ENCODE measurements around the gene RFX8.
"Not testable (repeated sequence)": the region's sequence is repeated elsewhere in the genome, so short reads cannot be mapped to it uniquely, and the experiment has no call there.

RFX8 gene

DNA sequence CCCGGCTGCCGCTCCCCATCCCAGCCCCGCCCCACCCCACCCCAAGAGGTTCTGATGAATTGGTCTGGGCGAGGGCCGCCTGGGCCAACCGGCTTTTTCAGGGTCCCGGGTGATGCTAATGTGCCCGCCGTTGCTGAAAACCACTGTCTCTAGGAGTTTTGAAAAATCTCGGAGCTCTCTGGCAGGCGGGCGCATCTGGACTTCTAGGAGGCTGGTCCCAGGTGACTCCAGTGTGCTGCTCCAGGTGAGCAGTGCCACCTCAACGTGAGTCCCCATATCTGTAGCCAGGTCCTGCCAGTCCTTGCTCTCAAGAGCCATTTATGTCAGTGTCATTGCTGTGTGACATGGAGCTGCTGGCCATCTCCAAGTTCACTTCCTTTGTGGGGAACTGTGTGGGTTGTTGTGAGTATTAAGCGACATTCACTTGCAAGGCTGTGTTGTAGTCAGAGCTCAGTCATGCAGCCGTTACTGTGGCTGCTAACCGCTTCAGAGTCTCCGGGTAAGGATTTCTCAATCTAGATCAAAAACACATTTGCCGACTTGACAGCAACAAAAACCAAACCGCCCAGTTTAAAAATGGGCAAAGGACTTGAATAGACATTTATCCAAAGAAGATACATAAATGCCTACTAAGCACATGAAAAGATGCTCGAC lies at the start of gene RFX8:
TSS of gene RFX8 (minus strand) at position 382 of the 654 bp plus-strand sequence. CDS start 8,264 bp downstream, outside the sequence.
- DNase-seq = peak; percentile 62

DNA sequence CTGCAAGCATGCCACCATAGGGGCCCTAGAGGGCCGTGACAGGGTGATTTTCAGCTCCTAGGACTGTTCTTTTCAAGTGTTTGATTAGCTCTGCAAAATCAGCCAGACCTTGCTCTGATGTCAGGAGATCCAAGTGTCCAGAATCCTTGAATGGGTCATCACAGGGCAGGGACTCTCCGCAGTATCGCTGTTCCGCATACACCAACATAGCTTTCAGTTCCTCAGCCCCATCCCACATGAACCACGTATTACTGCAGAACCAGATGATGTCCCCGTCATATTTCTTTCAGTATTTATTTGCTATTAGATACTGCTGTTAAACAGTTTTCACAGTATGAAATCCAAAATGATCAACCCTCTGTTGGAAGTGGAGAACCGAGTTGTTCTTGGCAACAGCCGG lies 46.6 kb upstream of the RFX8 start:
- DNase-seq = no peak

DNA sequence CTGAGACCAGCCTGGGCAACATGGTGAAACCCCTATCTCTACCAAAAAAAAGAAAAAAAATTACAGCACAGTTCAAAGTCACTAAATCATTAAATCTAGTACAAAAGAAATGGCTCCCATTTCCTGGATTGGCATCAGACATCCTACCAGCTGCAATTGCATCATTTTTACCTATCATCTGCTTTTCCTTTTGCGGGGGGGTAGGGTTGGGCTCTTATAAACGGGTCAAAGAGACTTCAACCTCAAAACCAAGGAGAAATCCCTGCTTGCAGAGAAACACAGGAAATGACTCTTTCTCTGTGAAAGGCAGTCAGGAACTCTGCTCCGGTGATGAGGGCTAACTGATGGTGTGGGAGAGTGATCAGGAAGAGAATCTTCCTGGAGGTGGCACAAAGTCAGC lies 45.3 kb upstream of the RFX8 start:
- no peak for DNase-seq

DNA sequence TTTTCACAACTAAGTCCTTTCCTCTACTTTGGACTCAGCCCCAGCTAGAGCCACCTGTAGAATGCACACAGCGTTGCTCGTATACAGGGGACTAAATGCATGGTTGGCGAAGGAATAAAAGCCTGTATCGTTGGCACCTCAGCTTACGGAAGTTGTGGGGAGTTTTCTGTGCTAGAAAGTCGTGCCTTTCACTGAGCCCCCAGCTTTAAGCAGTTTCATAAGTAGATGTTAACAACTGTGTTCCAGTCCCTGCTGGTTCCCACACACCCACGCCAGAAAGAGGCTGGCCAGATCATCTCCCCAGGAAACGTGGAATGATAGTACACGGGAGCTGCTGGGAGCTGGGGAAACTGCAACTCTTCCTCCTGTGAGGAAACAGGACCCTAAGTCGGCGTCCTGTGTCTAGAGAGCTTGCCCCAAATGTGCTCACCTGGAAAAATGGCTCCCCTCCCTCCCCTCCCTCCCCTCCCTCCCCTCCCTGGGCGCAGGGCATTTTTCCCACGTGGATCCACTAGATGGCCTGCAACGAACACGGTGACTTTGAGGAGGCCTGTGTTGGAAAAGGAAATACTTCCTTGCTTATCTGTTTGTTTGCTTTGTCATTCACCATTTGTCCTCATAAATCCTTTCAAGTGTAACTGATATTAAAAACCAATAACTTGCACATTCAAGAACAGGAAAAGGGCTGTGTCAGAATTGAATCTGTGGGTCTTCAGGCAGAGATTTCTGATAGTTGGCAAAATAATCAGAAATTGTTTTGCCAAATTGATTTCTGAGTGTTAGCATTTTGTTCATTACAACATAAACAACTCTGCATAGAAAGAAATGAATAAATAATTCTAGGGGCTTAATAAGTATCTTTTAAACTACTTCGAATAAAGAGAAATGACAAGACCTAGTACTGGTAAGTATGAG lies 43.9 kb upstream of the RFX8 start:
- no peak for DNase-seq

DNA sequence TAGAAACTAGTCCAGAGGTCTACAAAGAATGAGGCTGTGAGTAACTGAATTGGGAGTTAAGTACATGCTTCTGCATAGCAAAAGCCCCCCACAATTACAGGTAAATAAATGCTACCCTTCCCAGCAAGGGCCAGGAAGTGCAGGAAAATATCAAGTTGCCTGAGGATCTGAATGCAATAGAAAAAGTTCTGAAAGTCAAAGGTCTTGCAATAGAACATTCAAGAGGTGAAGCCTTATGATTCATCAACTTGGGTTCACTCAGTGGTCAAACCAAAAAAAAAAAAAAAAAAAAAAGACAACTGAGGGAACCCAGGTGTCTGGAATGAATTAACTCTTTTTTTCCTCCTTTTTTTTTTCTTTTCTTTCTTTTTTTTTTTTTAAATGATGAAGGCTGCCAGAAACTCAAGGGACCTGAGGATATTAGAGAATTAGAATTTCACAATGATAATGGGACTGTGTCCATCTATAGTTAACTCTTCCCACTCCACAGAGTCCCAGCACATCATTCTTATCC lies 42.9 kb upstream of the RFX8 start:
- no peak for DNase-seq

DNA sequence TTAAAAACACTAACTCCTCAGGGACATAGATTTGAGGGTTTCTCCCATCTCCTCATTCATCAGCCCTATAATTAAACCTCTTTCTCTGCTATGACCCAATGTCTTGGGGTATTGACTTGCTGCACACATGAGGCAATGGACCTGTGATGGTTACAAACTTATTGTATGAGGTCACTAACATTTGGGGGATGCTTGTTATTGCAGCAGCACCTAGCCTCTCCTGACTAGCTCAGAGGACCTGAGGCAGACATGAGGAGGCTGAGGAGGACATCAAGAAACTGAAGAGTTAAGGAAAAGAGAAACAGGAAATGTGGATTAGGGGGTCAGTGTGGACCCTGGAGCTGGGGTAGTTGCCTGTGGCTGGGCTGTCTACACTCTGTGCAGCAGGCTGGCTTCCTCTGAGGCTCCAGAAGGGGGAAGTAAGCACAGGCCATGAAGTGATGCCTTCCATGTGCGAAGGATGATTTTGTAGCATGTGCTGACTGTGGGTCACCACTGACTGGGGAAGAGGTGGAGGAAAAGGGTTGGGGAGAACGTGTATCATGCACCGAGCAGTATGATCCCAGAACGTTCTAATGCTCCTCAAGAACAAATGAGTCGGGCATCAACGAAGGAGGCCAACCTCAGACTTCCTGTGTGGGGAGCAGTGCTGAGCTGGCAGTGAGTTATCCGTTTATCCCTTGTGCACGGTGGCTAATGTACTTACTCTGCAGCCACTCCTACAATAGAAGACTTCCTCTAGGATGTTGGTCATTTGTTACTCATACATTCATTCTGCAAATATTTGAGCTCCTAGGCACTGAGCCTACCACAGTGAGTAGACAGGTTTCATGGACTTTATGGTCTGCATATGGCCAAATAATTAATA lies 42.1 kb upstream of the RFX8 start:
- peak; percentile 3 for DNase-seq

DNA sequence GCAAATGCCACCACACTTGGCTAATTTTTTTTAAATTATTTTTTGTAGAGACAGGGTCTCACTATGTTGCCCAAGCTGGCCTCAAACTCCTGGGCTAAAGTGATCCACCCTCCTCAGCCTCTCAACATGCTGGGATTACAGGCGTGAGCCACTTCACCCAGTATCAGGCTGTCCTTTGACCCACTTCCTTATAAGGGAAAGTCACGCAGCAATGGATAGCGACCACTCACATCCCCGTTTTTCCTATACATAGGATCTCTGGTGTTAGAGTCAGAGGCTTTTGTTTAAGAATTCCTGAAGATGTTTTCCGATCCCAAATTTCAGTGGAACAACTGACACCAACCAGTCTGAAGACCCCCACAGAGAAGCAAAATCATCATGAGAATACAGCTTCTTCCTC lies 41.4 kb upstream of the RFX8 start:
- DNase-seq = no peak

DNA sequence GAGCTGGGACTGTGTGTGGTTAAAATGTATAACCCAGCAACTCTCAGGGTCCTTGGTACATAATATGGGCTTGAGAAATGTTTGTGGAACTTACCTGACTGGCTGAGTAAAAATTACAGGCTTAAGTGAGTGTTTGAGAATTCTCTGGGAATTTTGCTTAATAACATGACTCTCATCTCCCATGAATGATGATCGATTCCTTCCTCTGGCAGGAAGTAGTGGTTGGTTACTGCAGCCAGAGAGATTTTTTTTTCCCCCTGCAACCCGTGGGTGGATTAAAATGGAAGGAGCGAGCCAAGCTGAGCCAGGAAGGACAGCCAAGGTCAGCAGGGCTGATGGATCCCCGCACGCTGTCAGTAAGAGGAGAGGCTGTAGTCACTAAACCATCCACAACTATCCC lies 40.6 kb upstream of the RFX8 start:
- no peak for DNase-seq

DNA sequence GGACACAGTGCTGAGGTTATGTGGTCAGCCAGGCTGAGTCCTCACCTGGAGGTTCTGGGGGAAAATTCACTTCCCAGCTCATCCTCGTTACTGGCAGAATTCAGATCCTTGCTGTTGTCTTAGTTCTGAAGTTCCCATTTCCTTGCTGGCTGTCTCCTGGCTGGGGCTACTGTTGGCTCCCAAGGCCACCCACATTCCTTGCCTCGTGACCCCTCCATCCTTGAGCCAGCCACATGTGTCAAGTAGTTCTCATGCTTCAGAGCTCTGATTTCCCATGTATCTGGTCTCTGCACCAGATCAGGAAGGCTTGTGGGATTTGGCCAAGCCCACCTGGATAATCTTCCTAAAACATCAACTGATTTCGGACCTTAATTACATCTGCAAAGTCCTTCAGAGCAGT lies 38.1 kb upstream of the RFX8 start:
- no peak for DNase-seq

DNA sequence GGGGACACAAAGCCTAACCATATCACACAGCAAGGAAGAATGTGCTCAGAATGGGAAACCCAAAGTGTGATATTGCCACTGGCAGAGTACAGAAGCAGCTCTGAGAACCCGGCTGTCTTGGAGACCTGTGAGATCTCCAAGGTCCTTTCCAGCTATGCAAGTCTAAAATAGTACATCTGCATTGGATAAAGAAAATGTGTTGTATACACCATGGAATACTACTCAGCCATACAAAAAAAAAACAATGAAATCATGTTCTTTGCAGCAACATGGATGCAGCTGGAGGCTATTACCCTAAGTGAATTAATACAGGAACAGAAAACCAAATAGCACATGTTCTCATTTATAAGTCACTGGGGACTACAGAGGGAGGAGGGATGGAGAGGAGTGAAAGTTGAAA lies 36.5 kb upstream of the RFX8 start:
- no peak for DNase-seq

DNA sequence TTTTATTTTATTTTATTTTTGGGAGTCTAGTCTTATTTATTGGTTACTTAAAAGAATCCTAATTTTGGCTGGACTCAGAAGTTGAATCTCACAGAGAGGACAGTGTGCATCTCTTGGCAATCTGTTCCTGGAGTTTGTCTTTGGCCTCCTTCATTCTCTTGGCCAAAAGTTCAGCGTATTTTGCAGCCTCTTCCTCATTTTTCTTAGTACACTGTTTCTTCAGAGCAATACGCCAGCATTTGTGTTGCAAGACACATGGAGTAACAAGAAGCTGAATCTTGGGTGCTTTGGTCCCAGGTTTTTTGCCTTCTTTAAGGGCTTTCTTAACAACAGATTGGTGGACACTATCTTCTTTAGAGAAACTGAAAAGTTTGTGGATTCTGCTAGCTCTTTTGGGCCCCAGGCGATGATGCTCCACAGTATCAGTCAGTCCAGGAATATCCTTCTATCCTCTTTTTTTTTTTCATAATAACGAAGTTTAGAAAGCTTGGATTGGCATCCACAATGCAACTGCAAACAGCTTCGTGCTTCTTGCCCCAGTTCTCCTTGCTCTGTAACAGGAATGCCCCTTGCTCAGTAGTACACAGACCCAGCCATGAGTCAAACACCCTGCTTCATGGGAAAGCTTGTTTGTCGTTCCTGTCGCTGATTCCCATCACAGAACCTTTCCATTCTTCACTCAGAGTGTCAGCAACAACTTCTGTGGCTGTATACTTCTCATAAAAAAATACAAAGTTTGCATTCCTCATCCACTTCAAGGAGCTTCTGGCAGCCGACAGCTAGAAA lies 34.8 kb upstream of the RFX8 start:
- no peak for DNase-seq

DNA sequence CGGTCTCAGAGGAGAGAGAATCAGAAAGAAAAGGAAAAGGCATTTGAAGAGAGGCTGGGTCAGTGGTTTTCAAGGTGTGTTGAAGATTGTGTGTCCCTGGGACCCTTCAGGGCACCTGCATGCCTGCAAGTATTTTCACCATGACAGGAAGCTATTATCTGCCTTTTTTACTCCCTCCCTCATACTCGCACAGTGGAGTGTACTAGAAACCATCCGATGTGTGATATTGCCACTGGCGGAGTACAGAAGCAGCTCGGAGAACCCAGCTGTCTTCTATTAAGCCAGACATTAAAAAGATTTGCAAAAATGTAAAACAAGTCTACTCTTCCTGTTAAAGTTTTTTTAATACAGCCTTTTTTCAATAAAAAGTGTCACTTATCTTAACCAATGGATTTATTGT lies 33.7 kb upstream of the RFX8 start:
- no peak for DNase-seq

DNA sequence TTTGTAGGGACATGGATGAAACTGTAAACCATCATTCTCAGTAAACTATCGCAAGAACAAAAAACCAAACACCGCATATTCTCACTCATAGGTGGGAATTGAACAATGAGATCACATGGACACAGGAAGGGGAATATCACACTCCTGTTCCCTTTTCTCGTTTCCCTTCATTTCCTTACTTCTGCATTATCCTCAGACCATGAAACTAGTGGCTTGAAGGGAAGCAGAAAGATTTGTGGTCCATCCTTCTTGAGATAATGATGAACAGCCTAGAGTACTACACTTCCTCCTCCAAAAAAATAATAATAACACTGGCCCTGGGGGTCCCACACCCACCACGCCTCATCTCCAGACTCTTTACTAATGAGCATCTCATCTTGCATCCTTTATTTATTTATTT lies 30.4 kb upstream of the RFX8 start:
- not testable (repeated sequence) for DNase-seq

DNA sequence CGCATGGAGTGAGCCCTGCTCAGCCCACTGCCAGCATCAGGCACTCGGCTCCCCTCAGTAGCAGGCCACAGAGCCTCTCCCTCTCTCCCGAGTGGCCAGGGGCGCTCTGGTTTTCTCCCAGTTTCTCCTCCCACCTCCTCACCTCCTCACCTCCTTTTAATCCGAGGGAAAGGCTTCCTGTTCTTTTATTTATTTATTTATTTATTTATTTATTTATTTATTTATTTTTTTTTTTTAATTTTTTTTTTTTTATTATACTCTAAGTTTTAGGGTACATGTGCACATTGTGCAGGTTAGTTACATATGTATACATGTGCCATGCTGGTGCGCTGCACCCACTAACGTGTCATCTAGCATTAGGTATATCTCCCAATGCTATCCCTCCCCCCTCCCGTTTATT lies 29.8 kb upstream of the RFX8 start:
- not testable (repeated sequence) for DNase-seq

DNA sequence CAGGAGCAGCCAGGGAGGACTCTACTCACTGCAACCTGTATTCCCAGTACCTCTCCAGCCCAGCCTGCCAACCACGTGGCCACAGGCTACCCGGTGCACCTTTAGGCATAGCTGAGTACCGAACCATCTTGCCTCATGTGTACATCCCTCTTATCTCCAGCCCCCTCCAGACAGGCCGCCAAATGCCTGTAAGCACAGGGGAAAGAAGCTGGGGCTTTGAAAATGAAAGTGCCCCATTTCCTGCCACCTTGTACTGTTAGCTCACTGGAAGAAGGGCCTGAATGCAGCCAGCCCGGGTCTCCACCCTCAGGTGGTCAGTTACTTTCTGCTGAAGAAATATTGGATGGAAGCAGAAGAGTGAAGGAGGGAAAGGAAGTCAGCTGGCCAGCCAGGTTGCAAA lies 27.2 kb upstream of the RFX8 start:
- no peak for DNase-seq

DNA sequence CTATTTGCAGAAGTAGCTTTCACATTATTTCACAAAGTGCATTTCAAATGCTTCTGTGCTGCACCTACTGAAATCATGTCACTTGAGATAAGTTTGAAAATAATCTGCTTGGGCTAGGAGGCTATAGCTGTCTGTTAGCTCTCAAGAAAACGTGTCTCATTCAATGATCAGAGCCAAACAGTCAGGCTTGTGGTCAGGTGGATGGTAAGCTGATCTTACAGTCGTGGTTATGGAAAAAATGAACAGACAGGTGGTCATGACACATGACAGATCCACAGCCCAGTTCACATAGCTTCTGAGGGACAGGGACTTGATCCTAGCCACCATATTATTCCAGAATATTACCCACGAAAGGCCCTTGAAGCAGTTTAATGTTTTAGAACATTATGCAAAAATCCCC lies 26.5 kb upstream of the RFX8 start:
- no peak for DNase-seq

DNA sequence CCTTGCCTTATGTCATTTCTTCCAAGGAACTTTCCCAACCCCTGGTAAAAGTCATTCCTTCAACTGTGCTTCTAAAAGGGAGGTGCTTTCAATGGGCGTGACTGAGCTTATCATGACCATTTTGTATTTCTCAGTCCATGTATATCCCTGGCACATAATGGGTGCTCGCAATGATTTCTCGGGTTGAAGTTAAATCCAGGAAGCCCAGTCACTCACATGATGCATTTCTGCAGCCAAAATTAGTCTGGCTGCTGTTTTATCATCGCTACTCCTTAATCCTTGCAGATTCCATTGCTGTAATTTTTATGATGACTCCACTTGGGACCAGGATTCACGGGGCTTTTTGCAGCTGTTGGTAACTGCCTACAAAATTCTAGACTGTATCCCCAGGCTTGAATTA lies 25.9 kb upstream of the RFX8 start:
- no peak for DNase-seq

DNA sequence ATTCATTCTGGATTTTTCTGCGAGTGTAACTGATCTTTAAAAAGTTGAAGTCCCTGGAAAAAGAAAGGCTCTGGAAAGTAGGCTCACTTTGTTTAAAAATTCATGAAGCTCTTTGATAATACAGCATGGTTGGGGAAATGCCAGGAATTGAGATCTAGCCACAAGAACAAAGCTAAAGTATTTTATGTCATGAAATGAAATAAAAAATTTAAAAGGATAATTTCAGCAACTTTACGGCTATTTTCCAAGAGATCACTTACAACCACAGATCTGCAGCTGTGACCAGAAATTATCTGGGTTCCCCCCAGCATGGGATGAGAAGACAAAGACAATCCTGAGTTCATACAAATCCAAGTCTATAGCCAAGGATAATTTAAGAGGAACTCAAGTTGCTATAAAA lies 25.3 kb upstream of the RFX8 start:
- no peak for DNase-seq

DNA sequence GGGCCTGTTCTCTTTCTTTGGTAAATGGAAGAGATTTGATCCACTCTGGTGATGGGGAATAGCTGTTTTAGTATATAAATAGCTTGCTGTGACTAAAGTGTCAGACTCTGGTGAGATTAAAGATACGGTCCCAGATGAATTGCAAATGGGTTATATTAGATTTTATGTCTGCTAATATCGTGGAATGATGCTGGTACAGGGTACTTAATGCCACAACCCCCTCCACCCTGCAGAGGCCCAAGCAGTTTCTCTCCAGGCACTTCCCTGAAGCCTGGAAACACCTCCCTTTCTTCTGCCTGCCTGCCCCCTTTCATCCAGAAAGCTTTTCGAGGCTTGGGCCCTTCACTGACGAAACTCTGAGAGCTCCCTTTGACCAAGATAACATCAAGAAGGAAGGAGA lies 21.4 kb upstream of the RFX8 start:
- DNase-seq = no peak

DNA sequence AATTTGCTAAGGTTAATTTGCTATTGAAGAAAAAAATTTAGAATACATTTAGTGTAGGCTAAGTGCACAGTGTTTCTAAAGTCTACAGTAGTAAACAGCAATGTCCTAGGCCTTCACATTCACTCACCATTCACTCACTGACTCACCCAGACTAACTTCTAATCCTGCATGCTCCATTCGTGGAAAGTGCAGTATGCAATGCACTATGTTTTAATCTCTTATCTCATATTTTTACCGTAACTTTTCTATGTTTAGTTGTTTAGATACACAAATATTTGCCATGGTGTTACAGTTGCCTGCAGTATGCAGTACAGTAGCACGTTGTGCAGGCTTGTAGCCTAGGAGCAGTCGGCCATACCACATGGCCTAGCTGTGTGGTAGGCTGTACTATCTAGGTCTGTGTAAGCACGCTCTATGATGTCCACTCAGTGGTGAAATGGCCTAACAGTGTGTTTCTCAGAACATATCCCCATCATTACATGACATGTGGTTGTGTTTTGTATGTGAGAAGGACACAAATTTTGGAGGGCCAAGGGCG lies 18.1 kb upstream of the RFX8 start:
- DNase-seq = no peak

DNA sequence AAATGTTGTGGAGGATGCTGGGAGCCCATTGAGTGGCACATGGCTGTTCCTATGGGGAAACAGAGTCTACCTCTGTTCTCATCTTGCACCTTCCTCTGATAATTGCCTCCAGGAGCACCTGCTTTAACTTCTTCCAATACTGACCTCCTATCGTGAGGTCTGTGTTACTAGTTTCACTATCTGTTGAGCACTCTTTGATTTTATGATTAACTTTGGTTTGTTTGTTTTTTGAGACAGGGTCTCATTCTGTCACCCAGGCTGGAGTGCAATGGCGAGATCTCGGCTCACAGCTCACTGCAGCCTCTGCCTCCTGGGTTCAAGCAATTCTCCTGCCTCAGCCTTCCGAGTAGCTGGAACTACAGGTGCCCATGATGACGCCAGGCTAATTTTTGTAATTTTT lies 12.1 kb upstream of the RFX8 start:
- DNase-seq = no peak

DNA sequence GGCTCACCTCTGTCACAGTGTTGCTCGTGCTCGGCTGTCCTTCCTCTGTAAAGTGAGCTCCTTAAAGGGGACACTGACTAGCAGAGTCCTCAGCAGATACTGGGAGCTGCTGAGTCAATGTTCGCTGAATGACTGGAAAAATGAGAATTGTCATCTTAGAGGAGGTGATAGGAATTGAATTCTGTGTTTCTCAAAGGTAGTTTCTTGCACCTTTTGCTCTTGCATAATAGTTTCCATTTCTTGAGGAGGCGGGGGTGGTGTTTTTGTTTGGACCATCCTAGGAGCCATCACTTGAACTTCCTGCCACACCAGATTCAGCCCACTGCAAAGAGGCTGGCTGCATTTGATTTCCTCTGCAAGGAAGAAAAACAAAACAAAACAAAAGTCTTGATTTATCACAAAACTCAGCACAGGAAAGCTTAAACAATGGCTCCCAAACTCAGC lies 11.4 kb upstream of the RFX8 start:
- DNase-seq = no peak

All from CD4-positive, alpha-beta T cell treated with Interleukin-4 for 4 hours (primary cell).